GM23338 (cell line): ENCODE results near the gene FOXP1.
A peak's percentile ranks its signal among the peaks of the same experiment; 100 is the strongest.

Experiments
- CREB1 ChIP-seq: fragments of 250-450 bp; sonication (Bioruptor Pico); IDR thresholded peaks from 2 replicates; pipeline ENCODE4 v1.5.0; 2020; ENCODE audit warnings: low read depth, mild to moderate bottlenecking, moderate library complexity
- ETS1 ChIP-seq: IDR thresholded peaks from 2 replicates; pipeline ENCODE4 v1.6.1; 2016; ENCODE audit warnings: antibody characterized with exemption
- EZH2 ChIP-seq: fragments of 200-600 bp; sonication (generic); IDR thresholded peaks from one replicate; pipeline ENCODE4 v1.8.0; 2017; ENCODE audit warnings: antibody characterized with exemption, mild to moderate bottlenecking, low read depth; ENCODE audit not compliant: unreplicated experiment
- EZH2phosphoT487 ChIP-seq: fragments of 200-600 bp; sonication (generic); IDR thresholded peaks from one replicate; pipeline ENCODE4 v1.8.1; 2018; ENCODE audit warnings: antibody characterized with exemption; ENCODE audit not compliant: unreplicated experiment
- JUNB ChIP-seq: IDR thresholded peaks from one replicate; pipeline ENCODE4 v1.6.1; 2016; ENCODE audit warnings: antibody characterized with exemption; ENCODE audit not compliant: unreplicated experiment
- POLR2AphosphoS5 ChIP-seq: IDR thresholded peaks from 2 replicates; pipeline ENCODE4 v1.6.1; 2016; ENCODE audit warnings: antibody characterized with exemption, low read depth
- STAT1 ChIP-seq: IDR thresholded peaks from one replicate; pipeline ENCODE4 v1.6.1; 2016; ENCODE audit warnings: antibody characterized with exemption; ENCODE audit not compliant: unreplicated experiment
- ZNF331 ChIP-seq: fragments of 250-450 bp; sonication (Bioruptor Pico); IDR thresholded peaks from 2 replicates; pipeline ENCODE4 v1.5.0; 2020; ENCODE audit warnings: low read depth, mild to moderate bottlenecking, moderate library complexity
- TF ChIP-seq, protein P1 (sequence below), 2 experiments: fragments of 200-600 bp in 1 of 2; sonication (generic) in 1 of 2; conservative IDR thresholded peaks; 2 replicates each; pipeline versions ENCODE4 v1.5.1 to v1.6.1; 2016 to 2017; ENCODE audit warnings: antibody characterized with exemption in 2 of 2, low read depth in 2 of 2, mild to moderate bottlenecking in 2 of 2, moderate library complexity in 1 of 2
- TF ChIP-seq, protein P2 (sequence below): IDR thresholded peaks from one replicate; pipeline ENCODE4 v1.6.1; 2018; ENCODE audit warnings: antibody characterized with exemption; ENCODE audit not compliant: unreplicated experiment
- TF ChIP-seq, protein P3 (sequence below): fragments of 250-450 bp; sonication (Bioruptor Pico); IDR thresholded peaks from 2 replicates; pipeline ENCODE4 v1.5.0; 2020; ENCODE audit warnings: mild to moderate bottlenecking, moderate library complexity

GRCh38 chr3:71423151-71423906 is 160.2 kb downstream of the FOXP1 start:
- TF ChIP-seq, protein P1, sequence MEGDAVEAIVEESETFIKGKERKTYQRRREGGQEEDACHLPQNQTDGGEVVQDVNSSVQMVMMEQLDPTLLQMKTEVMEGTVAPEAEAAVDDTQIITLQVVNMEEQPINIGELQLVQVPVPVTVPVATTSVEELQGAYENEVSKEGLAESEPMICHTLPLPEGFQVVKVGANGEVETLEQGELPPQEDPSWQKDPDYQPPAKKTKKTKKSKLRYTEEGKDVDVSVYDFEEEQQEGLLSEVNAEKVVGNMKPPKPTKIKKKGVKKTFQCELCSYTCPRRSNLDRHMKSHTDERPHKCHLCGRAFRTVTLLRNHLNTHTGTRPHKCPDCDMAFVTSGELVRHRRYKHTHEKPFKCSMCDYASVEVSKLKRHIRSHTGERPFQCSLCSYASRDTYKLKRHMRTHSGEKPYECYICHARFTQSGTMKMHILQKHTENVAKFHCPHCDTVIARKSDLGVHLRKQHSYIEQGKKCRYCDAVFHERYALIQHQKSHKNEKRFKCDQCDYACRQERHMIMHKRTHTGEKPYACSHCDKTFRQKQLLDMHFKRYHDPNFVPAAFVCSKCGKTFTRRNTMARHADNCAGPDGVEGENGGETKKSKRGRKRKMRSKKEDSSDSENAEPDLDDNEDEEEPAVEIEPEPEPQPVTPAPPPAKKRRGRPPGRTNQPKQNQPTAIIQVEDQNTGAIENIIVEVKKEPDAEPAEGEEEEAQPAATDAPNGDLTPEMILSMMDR (conservative IDR thresholded peaks at IDR 0.05; ENCODE audit: low read depth in 2 of 2) = peak; percentile 18 to 29; a peak in 3 of 4 replicates
- TF ChIP-seq POLR2AphosphoS5 (no peak), ETS1 (no peak), STAT1 (no peak), JUNB (no peak), CREB1 (CRISPR knock-in tag) (no peak), EZH2 (no peak), EZH2phosphoT487 (no peak), ZNF331 (CRISPR knock-in tag) (no peak)
- TF ChIP-seq, protein P2, sequence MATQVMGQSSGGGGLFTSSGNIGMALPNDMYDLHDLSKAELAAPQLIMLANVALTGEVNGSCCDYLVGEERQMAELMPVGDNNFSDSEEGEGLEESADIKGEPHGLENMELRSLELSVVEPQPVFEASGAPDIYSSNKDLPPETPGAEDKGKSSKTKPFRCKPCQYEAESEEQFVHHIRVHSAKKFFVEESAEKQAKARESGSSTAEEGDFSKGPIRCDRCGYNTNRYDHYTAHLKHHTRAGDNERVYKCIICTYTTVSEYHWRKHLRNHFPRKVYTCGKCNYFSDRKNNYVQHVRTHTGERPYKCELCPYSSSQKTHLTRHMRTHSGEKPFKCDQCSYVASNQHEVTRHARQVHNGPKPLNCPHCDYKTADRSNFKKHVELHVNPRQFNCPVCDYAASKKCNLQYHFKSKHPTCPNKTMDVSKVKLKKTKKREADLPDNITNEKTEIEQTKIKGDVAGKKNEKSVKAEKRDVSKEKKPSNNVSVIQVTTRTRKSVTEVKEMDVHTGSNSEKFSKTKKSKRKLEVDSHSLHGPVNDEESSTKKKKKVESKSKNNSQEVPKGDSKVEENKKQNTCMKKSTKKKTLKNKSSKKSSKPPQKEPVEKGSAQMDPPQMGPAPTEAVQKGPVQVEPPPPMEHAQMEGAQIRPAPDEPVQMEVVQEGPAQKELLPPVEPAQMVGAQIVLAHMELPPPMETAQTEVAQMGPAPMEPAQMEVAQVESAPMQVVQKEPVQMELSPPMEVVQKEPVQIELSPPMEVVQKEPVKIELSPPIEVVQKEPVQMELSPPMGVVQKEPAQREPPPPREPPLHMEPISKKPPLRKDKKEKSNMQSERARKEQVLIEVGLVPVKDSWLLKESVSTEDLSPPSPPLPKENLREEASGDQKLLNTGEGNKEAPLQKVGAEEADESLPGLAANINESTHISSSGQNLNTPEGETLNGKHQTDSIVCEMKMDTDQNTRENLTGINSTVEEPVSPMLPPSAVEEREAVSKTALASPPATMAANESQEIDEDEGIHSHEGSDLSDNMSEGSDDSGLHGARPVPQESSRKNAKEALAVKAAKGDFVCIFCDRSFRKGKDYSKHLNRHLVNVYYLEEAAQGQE = no peak
- TF ChIP-seq, protein P3, sequence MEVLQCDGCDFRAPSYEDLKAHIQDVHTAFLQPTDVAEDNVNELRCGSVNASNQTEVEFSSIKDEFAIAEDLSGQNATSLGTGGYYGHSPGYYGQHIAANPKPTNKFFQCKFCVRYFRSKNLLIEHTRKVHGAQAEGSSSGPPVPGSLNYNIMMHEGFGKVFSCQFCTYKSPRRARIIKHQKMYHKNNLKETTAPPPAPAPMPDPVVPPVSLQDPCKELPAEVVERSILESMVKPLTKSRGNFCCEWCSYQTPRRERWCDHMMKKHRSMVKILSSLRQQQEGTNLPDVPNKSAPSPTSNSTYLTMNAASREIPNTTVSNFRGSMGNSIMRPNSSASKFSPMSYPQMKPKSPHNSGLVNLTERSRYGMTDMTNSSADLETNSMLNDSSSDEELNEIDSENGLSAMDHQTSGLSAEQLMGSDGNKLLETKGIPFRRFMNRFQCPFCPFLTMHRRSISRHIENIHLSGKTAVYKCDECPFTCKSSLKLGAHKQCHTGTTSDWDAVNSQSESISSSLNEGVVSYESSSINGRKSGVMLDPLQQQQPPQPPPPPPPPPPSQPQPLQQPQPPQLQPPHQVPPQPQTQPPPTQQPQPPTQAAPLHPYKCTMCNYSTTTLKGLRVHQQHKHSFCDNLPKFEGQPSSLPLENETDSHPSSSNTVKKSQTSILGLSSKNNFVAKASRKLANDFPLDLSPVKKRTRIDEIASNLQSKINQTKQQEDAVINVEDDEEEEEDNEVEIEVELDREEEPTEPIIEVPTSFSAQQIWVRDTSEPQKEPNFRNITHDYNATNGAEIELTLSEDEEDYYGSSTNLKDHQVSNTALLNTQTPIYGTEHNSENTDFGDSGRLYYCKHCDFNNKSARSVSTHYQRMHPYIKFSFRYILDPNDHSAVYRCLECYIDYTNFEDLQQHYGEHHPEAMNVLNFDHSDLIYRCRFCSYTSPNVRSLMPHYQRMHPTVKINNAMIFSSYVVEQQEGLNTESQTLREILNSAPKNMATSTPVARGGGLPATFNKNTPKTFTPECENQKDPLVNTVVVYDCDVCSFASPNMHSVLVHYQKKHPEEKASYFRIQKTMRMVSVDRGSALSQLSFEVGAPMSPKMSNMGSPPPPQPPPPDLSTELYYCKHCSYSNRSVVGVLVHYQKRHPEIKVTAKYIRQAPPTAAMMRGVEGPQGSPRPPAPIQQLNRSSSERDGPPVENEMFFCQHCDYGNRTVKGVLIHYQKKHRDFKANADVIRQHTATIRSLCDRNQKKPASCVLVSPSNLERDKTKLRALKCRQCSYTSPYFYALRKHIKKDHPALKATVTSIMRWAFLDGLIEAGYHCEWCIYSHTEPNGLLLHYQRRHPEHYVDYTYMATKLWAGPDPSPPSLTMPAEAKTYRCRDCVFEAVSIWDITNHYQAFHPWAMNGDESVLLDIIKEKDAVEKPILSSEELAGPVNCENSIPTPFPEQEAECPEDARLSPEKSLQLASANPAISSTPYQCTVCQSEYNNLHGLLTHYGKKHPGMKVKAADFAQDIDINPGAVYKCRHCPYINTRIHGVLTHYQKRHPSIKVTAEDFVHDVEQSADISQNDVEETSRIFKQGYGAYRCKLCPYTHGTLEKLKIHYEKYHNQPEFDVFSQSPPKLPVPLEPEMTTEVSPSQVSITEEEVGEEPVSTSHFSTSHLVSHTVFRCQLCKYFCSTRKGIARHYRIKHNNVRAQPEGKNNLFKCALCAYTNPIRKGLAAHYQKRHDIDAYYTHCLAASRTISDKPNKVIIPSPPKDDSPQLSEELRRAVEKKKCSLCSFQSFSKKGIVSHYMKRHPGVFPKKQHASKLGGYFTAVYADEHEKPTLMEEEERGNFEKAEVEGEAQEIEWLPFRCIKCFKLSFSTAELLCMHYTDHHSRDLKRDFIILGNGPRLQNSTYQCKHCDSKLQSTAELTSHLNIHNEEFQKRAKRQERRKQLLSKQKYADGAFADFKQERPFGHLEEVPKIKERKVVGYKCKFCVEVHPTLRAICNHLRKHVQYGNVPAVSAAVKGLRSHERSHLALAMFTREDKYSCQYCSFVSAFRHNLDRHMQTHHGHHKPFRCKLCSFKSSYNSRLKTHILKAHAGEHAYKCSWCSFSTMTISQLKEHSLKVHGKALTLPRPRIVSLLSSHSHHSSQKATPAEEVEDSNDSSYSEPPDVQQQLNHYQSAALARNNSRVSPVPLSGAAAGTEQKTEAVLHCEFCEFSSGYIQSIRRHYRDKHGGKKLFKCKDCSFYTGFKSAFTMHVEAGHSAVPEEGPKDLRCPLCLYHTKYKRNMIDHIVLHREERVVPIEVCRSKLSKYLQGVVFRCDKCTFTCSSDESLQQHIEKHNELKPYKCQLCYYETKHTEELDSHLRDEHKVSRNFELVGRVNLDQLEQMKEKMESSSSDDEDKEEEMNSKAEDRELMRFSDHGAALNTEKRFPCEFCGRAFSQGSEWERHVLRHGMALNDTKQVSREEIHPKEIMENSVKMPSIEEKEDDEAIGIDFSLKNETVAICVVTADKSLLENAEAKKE (CRISPR knock-in tag) = no peak
